ENCODE results near the gene NRN1L.
"Not testable (repeated sequence)": the region's sequence is repeated elsewhere in the genome, so short reads cannot be mapped to it uniquely, and the experiment has no call there.

NRN1L gene

DNA sequence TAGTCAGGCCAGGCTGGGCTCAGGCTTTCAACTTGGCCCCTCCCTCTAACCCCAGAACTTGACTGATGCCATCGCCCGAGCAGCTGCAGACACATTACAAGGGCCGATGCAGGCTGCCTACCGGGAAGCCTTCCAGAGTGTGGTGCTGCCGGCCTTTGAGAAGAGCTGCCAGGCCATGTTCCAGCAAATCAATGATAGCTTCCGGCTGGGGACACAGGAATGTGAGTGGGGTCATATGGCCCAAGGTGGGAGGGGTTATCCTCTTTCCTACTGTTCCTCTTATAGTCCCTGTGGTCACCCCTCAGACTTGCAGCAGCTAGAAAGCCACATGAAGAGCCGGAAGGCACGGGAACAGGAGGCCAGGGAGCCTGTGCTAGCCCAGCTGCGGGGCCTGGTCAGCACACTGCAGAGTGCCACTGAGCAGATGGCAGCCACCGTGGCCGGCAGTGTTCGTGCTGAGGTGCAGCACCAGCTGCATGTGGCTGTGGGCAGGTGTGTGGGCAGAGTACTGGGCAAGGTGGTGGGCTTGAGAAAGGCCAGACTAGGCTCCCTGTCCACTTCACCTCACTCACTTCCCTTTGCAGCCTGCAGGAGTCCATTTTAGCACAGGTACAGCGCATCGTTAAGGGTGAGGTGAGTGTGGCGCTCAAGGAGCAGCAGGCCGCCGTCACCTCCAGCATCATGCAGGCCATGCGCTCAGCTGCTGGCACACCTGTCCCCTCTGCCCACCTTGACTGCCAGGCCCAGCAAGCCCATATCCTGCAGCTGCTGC lies 2.1 kb upstream of the NRN1L start:
- DNase-seq (ENCODE audit: low read depth in 2 of 2, low spot score in 1 of 2): no peak

DNA sequence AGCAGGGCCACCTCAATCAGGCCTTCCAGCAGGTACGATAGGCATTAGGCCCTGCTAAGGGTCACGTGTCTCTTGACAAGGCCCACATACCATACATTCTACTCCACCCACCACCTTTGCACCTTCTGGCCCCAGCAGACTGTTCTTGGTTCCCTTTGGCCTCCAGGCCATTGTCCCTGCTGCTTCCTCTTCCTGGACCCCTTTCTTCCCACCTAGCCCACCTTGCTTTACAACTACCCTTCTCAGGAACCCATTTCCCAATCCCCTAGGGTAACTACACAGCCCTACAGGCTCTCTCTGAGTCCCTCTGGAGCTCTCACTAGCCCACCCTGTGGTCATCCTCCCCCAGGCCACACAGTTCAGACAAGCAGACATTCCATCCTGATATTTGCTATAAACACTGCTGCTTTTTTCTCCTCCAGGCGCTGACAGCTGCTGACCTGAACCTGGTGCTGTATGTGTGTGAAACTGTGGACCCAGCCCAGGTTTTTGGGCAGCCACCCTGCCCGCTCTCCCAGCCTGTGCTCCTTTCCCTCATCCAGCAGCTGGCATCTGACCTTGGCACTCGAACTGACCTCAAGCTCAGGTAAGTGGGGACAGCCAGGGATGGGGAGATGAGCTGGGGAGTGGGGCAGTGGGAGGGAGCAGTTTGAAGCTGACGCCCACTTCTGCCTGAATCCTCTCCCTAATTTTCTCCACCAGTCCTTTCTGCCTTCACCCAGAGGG lies 1.4 kb upstream of the NRN1L start:
- DNase-seq (ENCODE audit: low read depth in 2 of 2, low spot score in 1 of 2): no peak

DNA sequence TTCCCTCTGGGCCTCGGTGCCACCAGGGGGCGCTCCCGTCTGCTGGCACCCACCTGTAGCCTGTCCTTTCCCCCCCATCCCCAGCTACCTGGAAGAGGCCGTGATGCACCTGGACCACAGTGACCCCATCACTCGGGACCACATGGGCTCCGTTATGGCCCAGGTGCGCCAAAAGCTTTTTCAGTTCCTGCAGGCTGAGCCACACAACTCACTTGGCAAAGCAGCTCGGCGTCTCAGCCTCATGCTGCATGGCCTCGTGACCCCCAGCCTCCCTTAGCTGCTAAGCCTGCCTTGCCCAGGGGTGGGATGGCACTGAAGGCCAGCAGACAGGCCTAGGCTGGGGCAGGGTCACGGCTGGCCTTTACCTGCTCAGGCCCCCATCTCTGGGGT lies 818 bp upstream of the NRN1L start:
- DNase-seq (ENCODE audit: low read depth in 2 of 2, low spot score in 1 of 2): peak; percentile 38 to 49

DNA sequence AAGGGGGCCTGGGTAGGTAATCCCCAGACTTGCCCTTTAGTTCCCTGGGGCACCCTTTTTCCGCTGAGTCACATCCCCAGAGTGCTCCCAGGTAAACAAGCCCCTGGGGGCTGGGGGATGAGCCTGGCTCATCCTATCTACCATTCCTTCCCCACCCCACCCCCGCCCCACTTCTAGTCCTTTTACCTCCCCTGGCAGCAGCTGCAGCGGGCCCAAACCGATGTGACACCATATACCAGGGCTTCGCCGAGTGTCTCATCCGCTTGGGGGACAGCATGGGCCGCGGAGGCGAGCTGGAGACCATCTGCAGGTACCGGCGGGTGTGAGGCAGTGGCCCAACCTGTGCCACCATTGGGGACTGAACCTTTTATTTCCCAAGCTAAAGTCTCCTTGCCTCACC lies 860 bp downstream of the NRN1L start:
- DNase-seq (ENCODE audit: low read depth in 2 of 2, low spot score in 1 of 2): no peak

- DNase-seq (ENCODE audit: low read depth in 2 of 2, low spot score in 1 of 2): no peak
Measured at GRCh38 chr16:67885976-67886375, 1.3 kb downstream of the NRN1L start.

GRCh38 chr16:67886387-67886786 lies 1.7 kb downstream of the NRN1L start:
- DNase-seq (ENCODE audit: low read depth in 2 of 2, low spot score in 1 of 2): no peak

GRCh38 chr16:67888331-67888730 lies 3.6 kb downstream of the NRN1L start:
- DNase-seq (ENCODE audit: low read depth in 2 of 2, low spot score in 1 of 2): no peak

DNA sequence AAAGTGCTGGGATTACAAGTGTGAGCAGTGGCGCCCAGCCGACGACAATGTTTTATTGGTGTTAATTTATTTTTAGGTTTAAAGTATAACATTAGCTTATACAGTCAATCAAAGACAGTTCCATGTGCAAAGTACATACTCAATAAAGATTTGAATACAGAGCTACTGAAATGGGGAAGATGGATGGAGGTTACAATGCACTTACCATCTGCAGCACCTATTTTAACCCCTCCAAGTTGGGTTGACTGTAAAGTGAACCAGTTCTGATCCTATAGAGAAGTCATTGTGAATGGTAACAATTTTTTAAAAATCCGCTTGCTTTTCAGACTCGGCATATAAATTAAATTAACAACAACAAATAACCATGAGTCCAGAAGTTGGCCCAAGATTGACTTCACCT lies 7.7 kb downstream of the NRN1L start:
- DNase-seq (ENCODE audit: low read depth in 2 of 2, low spot score in 1 of 2): no peak

- peak; percentile 89 to 90 for DNase-seq (ENCODE audit: low read depth in 2 of 2, low spot score in 1 of 2)
Measured at GRCh38 chr16:67892899-67893742, 8.4 kb downstream of the NRN1L start, which contains the start of gene PSKH1. TSS of gene PSKH1 (plus strand) at chr16:67893254. CDS start at chr16:67908750, 15,496 bp downstream.

DNA sequence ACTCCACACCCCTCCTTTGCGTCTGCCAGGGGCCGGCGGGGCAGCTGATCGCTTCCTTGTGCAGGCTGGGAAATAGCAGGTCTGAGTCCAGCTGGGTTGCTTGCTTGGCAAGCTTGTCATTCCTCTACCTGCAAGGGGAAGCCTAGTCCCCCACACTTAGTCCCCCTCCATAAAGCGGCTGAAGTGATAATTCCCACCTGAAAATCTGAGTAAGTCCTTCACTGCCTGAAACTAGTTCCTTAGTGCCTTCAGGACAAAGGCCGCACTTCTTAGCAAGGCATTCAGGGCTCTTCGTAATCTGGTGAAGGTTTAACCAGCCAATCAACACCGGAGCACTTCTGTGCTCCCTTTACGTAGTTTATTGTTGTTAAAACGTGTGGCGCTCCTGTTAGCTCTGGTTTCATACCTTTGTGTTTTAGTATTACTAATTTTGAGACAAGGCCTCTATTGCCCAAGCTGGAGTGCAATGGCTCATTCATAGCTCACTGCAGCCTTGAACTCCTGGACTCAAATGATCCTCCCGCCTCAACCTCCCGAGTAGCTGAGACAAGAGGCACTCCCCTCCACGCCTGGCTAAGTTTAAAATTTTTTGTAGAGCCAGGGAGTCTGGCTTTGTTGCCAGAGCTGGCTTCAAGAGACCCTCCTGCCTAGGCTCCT lies 9.2 kb downstream of the NRN1L start:
- DNase-seq (ENCODE audit: low read depth in 2 of 2, low spot score in 1 of 2): no peak

DNA sequence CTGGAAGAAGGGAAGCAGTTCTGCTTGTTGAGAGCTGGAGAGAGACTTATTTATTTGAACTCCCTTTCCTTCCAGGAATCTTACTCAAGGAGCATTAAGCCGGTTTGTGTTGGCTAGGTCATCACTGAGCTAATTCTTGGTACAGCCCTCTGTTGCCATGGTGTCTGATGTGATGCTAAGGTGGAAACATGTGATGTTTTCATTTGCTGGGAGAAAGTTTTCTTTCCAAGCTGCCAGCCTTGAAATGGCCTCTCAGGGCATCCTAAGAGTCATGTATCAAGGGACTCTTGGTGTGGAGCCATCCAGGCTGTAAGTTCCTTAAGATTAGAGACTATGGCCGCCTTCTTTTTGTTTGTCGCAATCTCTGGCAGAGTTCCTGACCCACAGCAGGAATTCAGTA lies 12.5 kb downstream of the NRN1L start:
- no peak for DNase-seq (ENCODE audit: low read depth in 2 of 2, low spot score in 1 of 2)

- DNase-seq (ENCODE audit: low read depth in 2 of 2, low spot score in 1 of 2): no peak
Measured at GRCh38 chr16:67901734-67902133, 17.0 kb downstream of the NRN1L start.

DNA sequence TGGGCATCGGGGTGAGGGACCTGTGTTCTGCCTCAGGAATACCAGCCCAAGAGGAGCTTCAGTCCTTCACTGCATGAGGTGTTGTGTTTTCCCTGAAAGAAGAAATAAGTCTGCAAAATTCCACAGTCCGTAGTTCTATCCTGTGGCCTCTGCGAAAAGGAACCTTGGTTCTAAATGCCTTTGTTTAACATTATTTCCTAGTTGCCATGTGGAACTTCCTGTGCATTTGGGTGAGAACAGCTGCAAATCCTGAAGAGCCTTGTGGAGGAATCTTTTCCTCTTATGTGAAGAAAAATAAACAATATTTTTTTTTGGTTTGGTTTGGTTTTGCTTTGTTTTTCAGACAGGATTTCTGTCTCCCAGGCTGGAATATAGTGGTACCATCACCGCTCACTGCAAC lies 18.1 kb downstream of the NRN1L start:
- DNase-seq (ENCODE audit: low read depth in 2 of 2, low spot score in 1 of 2): no peak

- DNase-seq (ENCODE audit: low read depth in 2 of 2, low spot score in 1 of 2): no peak
Measured at GRCh38 chr16:67907397-67908180, 22.9 kb downstream of the NRN1L start.

GRCh38 chr16:67909056-67909742 lies 24.5 kb downstream of the NRN1L start:
- DNase-seq (ENCODE audit: low read depth in 2 of 2, low spot score in 1 of 2): no peak

DNA sequence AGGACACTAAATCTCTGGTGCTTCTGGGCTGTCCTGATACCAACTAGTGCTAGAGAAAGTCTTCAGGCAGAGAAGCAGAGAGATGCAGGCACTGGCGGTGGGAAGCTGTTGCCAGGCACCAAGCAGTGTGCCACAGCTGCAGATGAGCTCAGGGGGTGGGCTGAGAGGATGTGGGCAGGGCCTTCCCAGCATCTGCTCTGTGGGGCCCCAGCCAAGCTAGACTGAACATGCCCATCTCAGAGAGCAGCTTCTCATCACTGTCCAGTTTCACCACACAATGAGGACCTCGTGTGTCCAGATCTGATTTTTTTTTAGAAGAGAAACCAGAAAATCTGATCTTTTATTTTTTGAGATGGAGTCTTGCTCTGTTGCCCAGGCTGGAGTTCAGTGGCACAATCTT lies 25.5 kb downstream of the NRN1L start:
- DNase-seq (ENCODE audit: low read depth in 2 of 2, low spot score in 1 of 2): no peak

GRCh38 chr16:67914758-67915495 lies 30.2 kb downstream of the NRN1L start:
- no peak for DNase-seq (ENCODE audit: low read depth in 2 of 2, low spot score in 1 of 2)

GRCh38 chr16:67915496-67915769 lies 30.7 kb downstream of the NRN1L start:
- not testable (repeated sequence) for DNase-seq (ENCODE audit: low read depth in 2 of 2, low spot score in 1 of 2)

All from stimulated activated CD8-positive, alpha-beta memory T cell treated with anti-CD3 and anti-CD28 coated beads, Interleukin-4, amount 100 ng/mL, for 4 hours (primary cell).